KOPT-K1 (cell line): ENCODE results near the gene ATP5MK.
"Not testable (repeated sequence)": the region's sequence is repeated elsewhere in the genome, so short reads cannot be mapped to it uniquely, and the experiment has no call there.

Source experiments
- H3K27ac ChIP-seq: fragments of 200-600 bp; sonication (generic); 2 replicates; pipeline ENCODE4 v1.5.1; 2016; ENCODE audit warnings: antibody characterized with exemption, mild to moderate bottlenecking, low read depth, low read length; ENCODE audit not compliant: poor library complexity, severe bottlenecking
- H3K36me3 ChIP-seq: fragments of 200-600 bp; sonication (generic); 2 replicates; pipeline ENCODE4 v1.5.1; 2017; ENCODE audit warnings: antibody characterized with exemption, mild to moderate bottlenecking, low read length, moderate library complexity; ENCODE audit not compliant: insufficient read depth
- H3K9me3 ChIP-seq: fragments of 200-600 bp; sonication (generic); 2 replicates; pipeline ENCODE4 v1.5.1; 2017; ENCODE audit warnings: antibody characterized with exemption, low read length, mild to moderate bottlenecking; ENCODE audit not compliant: insufficient read depth, poor library complexity, severe bottlenecking

The ATP5MK gene

GRCh38 chr10:103419101-103419500 is 22.8 kb upstream of the ATP5MK start:
- Histone ChIP-seq H3K27ac (no peak overlapping the region), H3K9me3 (no peaks in the 10 kb centered on the region), H3K36me3 (peaks cover 97% of the 10 kb centered on the region)

GRCh38 chr10:103417601-103418000 is 21.3 kb upstream of the ATP5MK start:
- Histone ChIP-seq H3K27ac (no peak overlapping the region), H3K36me3 (peaks cover 97% of the 10 kb centered on the region), H3K9me3 (no peaks in the 10 kb centered on the region)

GRCh38 chr10:103417148-103417469 is 20.8 kb upstream of the ATP5MK start:
- H3K36me3 ChIP-seq: peaks cover 97% of the 10 kb centered on the region
- not testable (repeated sequence) for H3K27ac ChIP-seq, H3K9me3 ChIP-seq

- no peaks in the 10 kb centered on the region for H3K9me3 ChIP-seq
- peaks cover 100% of the 10 kb centered on the region for H3K36me3 ChIP-seq
- no peak overlapping the region for H3K27ac ChIP-seq
Measured at GRCh38 chr10:103416436-103417147, 20.3 kb upstream of the ATP5MK start.

- H3K36me3 ChIP-seq: peaks cover 99% of the 10 kb centered on the region
- H3K9me3 ChIP-seq: no peaks in the 10 kb centered on the region
- H3K27ac ChIP-seq: no peak overlapping the region
Measured at GRCh38 chr10:103415581-103415980, 19.3 kb upstream of the ATP5MK start.

GRCh38 chr10:103413564-103413963 is 17.3 kb upstream of the ATP5MK start:
- Histone ChIP-seq H3K36me3 (peaks cover 99% of the 10 kb centered on the region), H3K27ac (no peak overlapping the region), H3K9me3 (no peaks in the 10 kb centered on the region)

- H3K27ac ChIP-seq: peak overlapping the region; percentile 71
Measured at GRCh38 chr10:103397191-103397825, 1.0 kb upstream of the ATP5MK start.

GRCh38 chr10:103396789-103397087 is 463 bp upstream of the ATP5MK start:
- H3K27ac ChIP-seq: peak overlapping the region; percentile 71
- peaks cover 62% of the 10 kb centered on the region for H3K36me3 ChIP-seq
- no peaks in the 10 kb centered on the region for H3K9me3 ChIP-seq

More at GRCh38 chr10:103397191-103397825, 1.0 kb upstream of the ATP5MK start:
- peaks cover 62% of the 10 kb centered on the region for H3K36me3 ChIP-seq
- H3K9me3 ChIP-seq: no peaks in the 10 kb centered on the region

- Histone ChIP-seq H3K27ac (peak overlapping the region; percentile 71), H3K36me3 (peaks cover 63% of the 10 kb centered on the region), H3K9me3 (no peaks in the 10 kb centered on the region)
Measured at GRCh38 chr10:103395754-103396066, 565 bp downstream of the ATP5MK start.

GRCh38 chr10:103394180-103394579 is 2.1 kb downstream of the ATP5MK start:
- no peak overlapping the region for H3K27ac ChIP-seq
- H3K9me3 ChIP-seq: no peaks in the 10 kb centered on the region
- H3K36me3 ChIP-seq: peaks cover 63% of the 10 kb centered on the region

- Histone ChIP-seq H3K9me3 (no peaks in the 10 kb centered on the region), H3K27ac (no peak overlapping the region), H3K36me3 (peaks cover 95% of the 10 kb centered on the region)
Measured at GRCh38 chr10:103382769-103383168, 13.5 kb downstream of the ATP5MK start.

- peaks cover 66% of the 10 kb centered on the region for H3K36me3 ChIP-seq
- no peak overlapping the region for H3K27ac ChIP-seq
- H3K9me3 ChIP-seq: no peaks in the 10 kb centered on the region
Measured at GRCh38 chr10:103374263-103374662, 22.0 kb downstream of the ATP5MK start.

- H3K27ac ChIP-seq: no peak overlapping the region
- no peaks in the 10 kb centered on the region for H3K9me3 ChIP-seq
- peaks cover 59% of the 10 kb centered on the region for H3K36me3 ChIP-seq
Measured at GRCh38 chr10:103373544-103373943, 22.7 kb downstream of the ATP5MK start.

GRCh38 chr10:103367782-103368518 is 28.3 kb downstream of the ATP5MK start, which contains the start of gene TAF5:
TAF5 (plus strand) TSS chr10:103367976; CDS start chr10:103367990, 14 bp downstream.
- H3K27ac ChIP-seq: peak within 1 kb of the TSS; percentile 77

GRCh38 chr10:103367379-103367781 is 28.9 kb downstream of the ATP5MK start:
- Histone ChIP-seq H3K36me3 (0 out of 2 replicates have a peak, but pooled peaks cover 6% of the 10 kb centered on the region), H3K9me3 (no peaks in the 10 kb centered on the region), H3K27ac (peak overlapping the region; percentile 77)

More at GRCh38 chr10:103367782-103368518, 28.3 kb downstream of the ATP5MK start, which contains the start of gene TAF5:
- Histone ChIP-seq H3K9me3 (no peaks in the 10 kb centered on the region), H3K36me3 (peaks cover 6% of the 10 kb centered on the region; the same call in 1 of the 2 replicates)
